ENCODE data around the gene PLCG2. TPM values are rescaled to one million over a fixed set of nuclear protein-coding genes. Genes with fewer than 3 reads are reported as not detected.

The PLCG2 gene
- polyA plus RNA-seq, 3 donors from 2014 or later, result 24.4 to 91.6 (median 46.4) TPM

Other genes starting within 250 kb of the PLCG2 start
- 1 to 10 TPM in 2 of 3 donors, under 1 TPM in 1; 0.13 to 2.1 (median 2.0) TPM for gene SDR42E1, start 232.2 kb downstream of the PLCG2 start, polyA plus RNA-seq